Measurements from ENCODE around the gene TSPAN33. TPM values are rescaled to one million over a fixed set of nuclear protein-coding genes. Genes with fewer than 3 reads are reported as not detected.

The TSPAN33 gene
- total RNA-seq, 1 donor from 2014 or later: 1.3 TPM

DNA sequence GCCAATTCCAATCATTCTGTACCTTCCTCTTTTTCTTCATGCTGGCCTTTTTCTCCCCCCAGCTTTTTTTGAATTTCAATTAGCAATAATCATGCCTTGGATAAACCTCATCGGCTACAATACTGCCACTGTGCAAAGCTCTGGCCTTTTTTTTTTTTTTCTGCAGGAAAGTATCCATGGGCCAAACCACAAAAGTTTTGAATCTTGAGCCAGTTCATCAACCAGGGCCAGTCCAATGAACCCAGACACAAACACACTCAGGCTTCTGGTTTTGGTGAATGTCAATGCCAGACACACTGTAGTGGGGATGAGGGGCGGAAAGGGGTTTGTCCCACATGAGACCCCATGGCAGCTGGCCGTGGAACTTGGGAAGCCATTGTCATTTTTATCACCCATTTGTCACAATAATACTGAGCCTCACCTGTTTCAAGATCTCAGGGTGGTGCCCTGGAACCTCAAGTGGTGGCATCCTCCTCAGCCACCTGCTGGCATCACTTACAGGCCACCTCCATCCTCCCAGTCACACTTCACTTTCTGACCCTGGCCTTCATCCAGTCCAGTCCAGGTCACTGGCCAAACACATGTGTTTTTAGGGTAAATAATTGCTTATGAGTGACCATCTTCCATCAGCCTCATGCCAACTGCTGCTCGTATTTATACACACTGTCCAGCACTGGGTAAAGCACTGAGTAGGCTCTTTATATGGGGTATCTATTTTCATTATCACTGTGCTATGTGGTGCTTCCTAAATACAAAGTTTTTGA, 40.8 kb upstream of the TSPAN33 start:
- TF ChIP-seq, protein P1, sequence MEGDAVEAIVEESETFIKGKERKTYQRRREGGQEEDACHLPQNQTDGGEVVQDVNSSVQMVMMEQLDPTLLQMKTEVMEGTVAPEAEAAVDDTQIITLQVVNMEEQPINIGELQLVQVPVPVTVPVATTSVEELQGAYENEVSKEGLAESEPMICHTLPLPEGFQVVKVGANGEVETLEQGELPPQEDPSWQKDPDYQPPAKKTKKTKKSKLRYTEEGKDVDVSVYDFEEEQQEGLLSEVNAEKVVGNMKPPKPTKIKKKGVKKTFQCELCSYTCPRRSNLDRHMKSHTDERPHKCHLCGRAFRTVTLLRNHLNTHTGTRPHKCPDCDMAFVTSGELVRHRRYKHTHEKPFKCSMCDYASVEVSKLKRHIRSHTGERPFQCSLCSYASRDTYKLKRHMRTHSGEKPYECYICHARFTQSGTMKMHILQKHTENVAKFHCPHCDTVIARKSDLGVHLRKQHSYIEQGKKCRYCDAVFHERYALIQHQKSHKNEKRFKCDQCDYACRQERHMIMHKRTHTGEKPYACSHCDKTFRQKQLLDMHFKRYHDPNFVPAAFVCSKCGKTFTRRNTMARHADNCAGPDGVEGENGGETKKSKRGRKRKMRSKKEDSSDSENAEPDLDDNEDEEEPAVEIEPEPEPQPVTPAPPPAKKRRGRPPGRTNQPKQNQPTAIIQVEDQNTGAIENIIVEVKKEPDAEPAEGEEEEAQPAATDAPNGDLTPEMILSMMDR (IDR thresholded peaks at IDR 0.05; ENCODE audit: insufficient read depth, low read length, severe bottlenecking): no peak

DNA sequence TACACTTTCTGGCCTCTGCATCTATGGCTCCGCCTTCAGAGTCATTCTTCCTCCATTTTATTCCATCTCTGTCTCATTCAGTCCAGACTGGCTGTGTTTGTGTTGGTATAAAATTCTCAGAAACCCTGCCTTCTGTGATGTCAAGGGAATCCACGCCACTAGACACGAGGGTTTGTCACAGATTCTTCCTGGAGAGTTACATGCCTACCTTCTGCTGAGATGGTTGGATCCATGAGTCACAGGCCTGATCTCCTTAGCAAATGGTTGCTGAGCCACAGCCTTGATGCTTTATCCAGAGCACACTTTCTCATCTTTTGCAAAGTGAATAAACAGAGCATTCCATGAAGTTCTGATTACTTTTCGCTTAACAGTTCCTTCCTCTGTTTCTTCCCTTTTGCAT, 35.9 kb upstream of the TSPAN33 start:
- H3K36me3 ChIP-seq (ENCODE audit: control insufficient read depth, insufficient read depth, low read length): no peaks in the 10 kb centered on the region
- DNase-seq (ENCODE audit: low read depth) (peak; percentile 31), FAIRE-seq (no peak)
- H3K27me3 ChIP-seq (ENCODE audit: control insufficient read depth, insufficient read depth, low read length): no peaks in the 10 kb centered on the region
- TF ChIP-seq, protein P1 (IDR thresholded peaks at IDR 0.05; ENCODE audit: insufficient read depth, low read length, severe bottlenecking): no peak
- H3K4me3 ChIP-seq (ENCODE audit: low read depth, low read length): no peak overlapping the region

More for the DNA sequence above, 40.8 kb upstream of the TSPAN33 start:
- no peaks in the 10 kb centered on the region for H3K36me3 ChIP-seq (ENCODE audit: control insufficient read depth, insufficient read depth, low read length)
- no peaks in the 10 kb centered on the region for H3K27me3 ChIP-seq (ENCODE audit: control insufficient read depth, insufficient read depth, low read length)
- no peak overlapping the region for H3K4me3 ChIP-seq (ENCODE audit: low read depth, low read length)
- DNase-seq (ENCODE audit: low read depth) (no peak), FAIRE-seq (no peak)

DNA sequence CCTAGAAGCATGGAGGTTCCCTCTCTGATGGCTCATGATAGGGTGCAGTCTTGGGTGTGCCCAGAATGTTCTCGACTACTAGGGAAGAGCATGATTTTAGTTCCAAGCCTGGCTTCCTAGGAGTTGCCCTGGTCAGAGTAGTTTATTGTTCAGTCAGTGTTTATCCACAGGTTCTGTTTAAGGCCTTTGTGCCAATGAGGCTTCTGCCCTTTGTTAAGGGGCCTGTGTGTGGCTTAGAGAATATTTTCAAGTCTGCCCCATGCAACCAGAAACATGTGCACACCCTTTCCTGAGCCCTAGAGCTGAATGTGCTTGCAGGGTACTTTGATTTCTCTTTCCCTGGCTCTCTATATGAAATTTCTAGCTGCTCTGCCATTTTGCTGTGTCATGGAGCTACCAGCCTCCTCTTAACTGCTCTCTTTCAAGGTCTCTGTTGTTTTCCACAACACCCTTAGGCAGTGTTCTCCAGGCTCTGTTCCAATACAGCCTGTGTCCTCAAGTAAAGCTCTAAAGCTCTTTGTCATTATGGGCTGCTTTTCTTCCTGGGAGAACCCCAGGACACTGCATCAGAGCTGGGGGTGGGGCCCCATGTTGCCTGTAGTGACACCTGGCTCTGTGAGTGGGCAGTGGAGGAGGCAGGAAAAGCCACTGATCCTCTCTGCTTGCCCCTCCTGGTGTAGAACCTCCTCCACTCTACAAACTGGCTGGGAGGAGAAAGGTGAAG, 34.1 kb upstream of the TSPAN33 start:
- FAIRE-seq (no peak), DNase-seq (ENCODE audit: low read depth) (peak; percentile 40)
- Histone ChIP-seq H3K4me3 (ENCODE audit: low read depth, low read length) (no peak overlapping the region), H3K36me3 (ENCODE audit: control insufficient read depth, insufficient read depth, low read length) (no peaks in the 10 kb centered on the region), H3K27me3 (ENCODE audit: control insufficient read depth, insufficient read depth, low read length) (no peaks in the 10 kb centered on the region)
- TF ChIP-seq, protein P1 (IDR thresholded peaks at IDR 0.05; ENCODE audit: insufficient read depth, low read length, severe bottlenecking): no peak

DNA sequence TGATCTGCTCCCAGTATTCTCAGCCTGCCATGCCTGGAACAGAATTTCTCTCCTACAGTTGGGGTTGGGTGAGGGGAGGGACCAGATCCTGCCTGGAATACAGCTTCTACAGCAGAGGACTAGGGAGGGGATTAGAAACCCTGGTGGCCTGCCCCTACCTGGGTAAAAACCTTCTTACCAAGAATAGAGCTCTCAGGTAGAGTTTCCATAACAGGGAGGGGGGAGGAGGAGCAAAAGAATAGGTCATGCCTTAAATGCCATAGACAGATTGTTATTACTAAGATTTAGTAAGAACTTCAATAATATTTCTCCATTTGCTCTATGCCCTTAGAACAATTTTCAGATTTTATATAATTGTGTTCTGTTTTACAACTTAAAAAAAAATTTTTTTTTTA, 33.5 kb upstream of the TSPAN33 start:
- DNase-seq (ENCODE audit: low read depth) (no peak), FAIRE-seq (no peak)
- TF ChIP-seq, protein P1 (IDR thresholded peaks at IDR 0.05; ENCODE audit: insufficient read depth, low read length, severe bottlenecking): no peak
- Histone ChIP-seq H3K36me3 (ENCODE audit: control insufficient read depth, insufficient read depth, low read length) (no peaks in the 10 kb centered on the region), H3K4me3 (ENCODE audit: low read depth, low read length) (no peak overlapping the region), H3K27me3 (ENCODE audit: control insufficient read depth, insufficient read depth, low read length) (no peaks in the 10 kb centered on the region)

DNA sequence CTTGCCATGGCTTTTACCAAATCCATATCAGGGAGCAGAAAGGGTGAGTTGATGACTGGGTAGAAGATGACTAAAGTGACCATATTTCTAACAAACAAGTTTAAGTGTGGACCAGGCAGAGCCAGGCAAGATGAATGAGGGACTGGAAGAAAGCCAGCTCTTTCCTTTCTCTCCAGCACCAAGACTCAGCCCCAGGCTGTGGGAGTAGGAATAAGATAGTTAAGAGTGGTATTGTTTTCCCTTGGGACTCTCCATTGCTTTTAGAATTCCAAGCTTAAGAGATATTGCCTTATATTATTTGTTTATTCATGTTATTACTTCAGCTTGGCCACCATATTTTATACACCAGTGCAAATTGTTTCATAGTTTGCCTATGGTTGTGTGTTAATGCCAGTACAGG, 28.8 kb upstream of the TSPAN33 start:
- no peaks in the 10 kb centered on the region for H3K36me3 ChIP-seq (ENCODE audit: control insufficient read depth, insufficient read depth, low read length)
- H3K27me3 ChIP-seq (ENCODE audit: control insufficient read depth, insufficient read depth, low read length): no peaks in the 10 kb centered on the region
- no peak for FAIRE-seq
- DNase-seq (ENCODE audit: low read depth): no peak
- TF ChIP-seq, protein P1 (IDR thresholded peaks at IDR 0.05; ENCODE audit: insufficient read depth, low read length, severe bottlenecking): no peak
- no peak overlapping the region for H3K4me3 ChIP-seq (ENCODE audit: low read depth, low read length)

Data from bronchial epithelial cell (primary cell).